Uterus (tissue), 2 donors: ENCODE results near the gene IKBKE.

ENCODE experiments used
- CTCF ChIP-seq, 4 experiments: fragments of 200-600 bp in 2 of 4; fragments of 450-650 bp in 2 of 4; sonication (generic) in 2 of 4; IDR thresholded peaks; one replicate each; pipeline ENCODE4 v1.5.1; 2016 to 2019; ENCODE audit warnings: antibody characterized with exemption in 4 of 4, mild to moderate bottlenecking in 2 of 4, moderate library complexity in 1 of 4
- POLR2A ChIP-seq, 2 donors: fragments of 450-650 bp; IDR thresholded peaks; one replicate each; pipeline ENCODE4 v1.6.1; 2016; ENCODE audit warnings: antibody characterized with exemption in 2 of 2, mild to moderate bottlenecking in 1 of 2, moderate library complexity in 1 of 2

DNA sequence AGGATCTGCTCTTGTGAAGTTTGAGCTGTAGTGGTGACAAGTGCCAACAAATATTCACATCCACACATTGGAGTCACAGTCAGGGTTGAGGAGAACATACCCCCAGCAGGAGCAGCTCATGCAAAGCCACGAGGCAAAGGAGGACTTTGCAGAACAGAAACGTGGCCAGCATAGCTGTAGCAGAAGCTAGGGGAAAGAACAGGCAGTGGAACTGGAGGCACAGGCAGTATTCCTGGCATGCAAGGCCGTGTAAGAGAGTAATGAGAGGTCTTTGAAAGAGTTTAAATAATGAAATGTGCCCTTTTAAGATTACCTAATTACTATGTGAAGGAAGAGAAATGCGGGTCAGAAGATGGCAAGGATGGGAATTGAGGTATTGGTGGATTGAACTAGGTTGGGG is 40.9 kb upstream of the IKBKE start:
- TF ChIP-seq CTCF (IDR thresholded peaks at IDR 0.05): no peak
- TF ChIP-seq POLR2A (IDR thresholded peaks at IDR 0.05): no peak
